NT2/D1 (cell line): ENCODE data around the gene MSH4.

Source experiments
- SUZ12 ChIP-seq: IDR thresholded peaks from 2 replicates; pipeline ENCODE4 v1.6.1; 2011; ENCODE audit not compliant: insufficient read length, insufficient read depth; ENCODE audit errors: extremely low read depth
- ZNF274 ChIP-seq: IDR thresholded peaks from 2 replicates; pipeline ENCODE4 v1.6.1; 2011; ENCODE audit warnings: mild to moderate bottlenecking, low read depth, low read length

- TF ChIP-seq SUZ12 (no peak), ZNF274 (no peak)
Measured at GRCh38 chr1:75855010-75855409, 58.3 kb downstream of the MSH4 start.
